T-cell (primary cell): ENCODE measurements around the gene FAT1. TPM values are rescaled to one million over a fixed set of nuclear protein-coding genes. Genes with fewer than 3 reads are reported as not detected.
"Not testable (repeated sequence)": the region's sequence is repeated elsewhere in the genome, so short reads cannot be mapped to it uniquely, and the experiment has no call there.

ENCODE experiments used
- ATAC-seq, 4 experiments: fragments of 200-7000 bp in 3 of 4; fragments of 150-1000 bp in 1 of 4; cut with Tn5 transposase; replicated peaks in 1 of 4; 1 replicate in 3 of 4; 2 replicates in 1 of 4; pipeline ENCODE4 v1.10.0; 2021; ENCODE audit warnings: moderate library complexity in 3 of 4, mild to moderate bottlenecking in 2 of 4, moderate number of reproducible peaks in 1 of 4
- CTCF ChIA-PET, 2 donors: fragments of 300-600 bp; sonication (Branson Sonifier 250); formaldehyde crosslinking; loops; one replicate each; lab custom pipeline; 2022; ENCODE audit warnings: antibody characterized with exemption in 2 of 2; lab: Charles Lee
- POLR2A ChIA-PET, 2 donors: fragments of 300-600 bp; sonication (Branson Sonifier 250); formaldehyde crosslinking; loops; one replicate each; lab custom pipeline; 2022; ENCODE audit warnings: antibody characterized with exemption in 2 of 2; lab: Charles Lee
- DNase-seq, 35 experiments: peaks; one replicate each; pipeline versions ENCODE4 v3.0.0 to v3.0.0-alpha.2; 2013 to 2023
- H3K27ac ChIP-seq: one replicate; pipeline ENCODE4 v1.5.1; 2013; ENCODE audit warnings: low read length
- H3K27me3 ChIP-seq, 2 experiments: replicated peaks in 1 of 2; 1 replicate in 1 of 2; 2 replicates in 1 of 2; pipeline versions ENCODE4 v1.6.1 to v1.7.0; 2013; ENCODE audit warnings: low read length in 1 of 2, mixed read lengths in 1 of 2; ENCODE audit not compliant: control insufficient read depth in 2 of 2, insufficient read depth in 2 of 2; ENCODE audit errors: extremely low read depth in 1 of 2
- H3K36me3 ChIP-seq, 2 donors: 1 replicate in 1 of 2; 2 replicates in 1 of 2; pipeline versions ENCODE4 v1.6.1 to v1.7.0; 2013; ENCODE audit warnings: low read length in 1 of 2; ENCODE audit not compliant: control insufficient read depth in 2 of 2, insufficient read depth in 1 of 2; ENCODE audit errors: extremely low read depth in 1 of 2
- H3K4me1 ChIP-seq, 2 experiments: 1 replicate in 1 of 2; 2 replicates in 1 of 2; pipeline versions ENCODE4 v1.6.1 to v1.7.0; 2013; ENCODE audit warnings: low read length in 2 of 2, mixed read lengths in 1 of 2; ENCODE audit not compliant: insufficient read depth in 2 of 2, control insufficient read depth in 1 of 2; ENCODE audit errors: extremely low read depth in 1 of 2
- H3K4me3 ChIP-seq, 2 donors: 1 replicate in 1 of 2; 2 replicates in 1 of 2; pipeline versions ENCODE4 v1.5.1 to v1.7.0; 2013; ENCODE audit warnings: mild to moderate bottlenecking in 2 of 2, low read length in 1 of 2, moderate library complexity in 1 of 2; ENCODE audit not compliant: control insufficient read depth in 1 of 2; ENCODE audit errors: extremely low read depth in 1 of 2
- H3K9me3 ChIP-seq: 2 replicates; pipeline ENCODE4 v1.7.0; 2013
- H3K27ac Mint-ChIP-seq, 2 donors: one replicate each; pipeline ENCODE4 v1.8.0; 2020 to 2021; ENCODE audit warnings: mild to moderate bottlenecking in 2 of 2, mixed read lengths in 2 of 2
- H3K27me3 Mint-ChIP-seq, 2 donors: one replicate each; pipeline ENCODE4 v1.8.0; 2021 to 2022; ENCODE audit warnings: mixed read lengths in 2 of 2
- H3K36me3 Mint-ChIP-seq: one replicate; pipeline ENCODE4 v1.8.0; 2021; ENCODE audit warnings: mixed read lengths
- H3K4me1 Mint-ChIP-seq, 3 donors: one replicate each; pipeline ENCODE4 v1.8.0; 2020 to 2022; ENCODE audit warnings: mixed read lengths in 3 of 3, mild to moderate bottlenecking in 1 of 3
- H3K4me3 Mint-ChIP-seq, 3 donors: one replicate each; pipeline ENCODE4 v1.8.0; 2020 to 2022; ENCODE audit warnings: mild to moderate bottlenecking in 3 of 3, mixed read lengths in 3 of 3, moderate library complexity in 3 of 3
- H3K9me3 Mint-ChIP-seq, 3 donors: one replicate each; pipeline ENCODE4 v1.8.0; 2020 to 2022; ENCODE audit warnings: mixed read lengths in 3 of 3
- WGBS: methylation state at CpG from one replicate; pipeline ENCODE4 v1.1.5; 2013; ENCODE audit warnings: missing lambda C conversion rate; ENCODE audit not compliant: insufficient coverage; 5-methylcytosine and 5-hydroxymethylcytosine counted together
- total RNA-seq, 35 experiments: library from RNA in 6 of 35; stranded (reverse) in 6 of 35; fragments of 120-200 nt in 1 of 35; gene quantifications; one replicate each; pipeline versions ENCODE4 v1.2.1 to v1.2.4 and lab custom pipeline; 2013 to 2026

The FAT1 gene
- total RNA-seq, 5 donors from 2014 or later (not counting 1 experiment from before 2014, with no cell fraction given), result 1.0 to 1.5 (median 1.5) TPM; not detected in 2

DNA sequence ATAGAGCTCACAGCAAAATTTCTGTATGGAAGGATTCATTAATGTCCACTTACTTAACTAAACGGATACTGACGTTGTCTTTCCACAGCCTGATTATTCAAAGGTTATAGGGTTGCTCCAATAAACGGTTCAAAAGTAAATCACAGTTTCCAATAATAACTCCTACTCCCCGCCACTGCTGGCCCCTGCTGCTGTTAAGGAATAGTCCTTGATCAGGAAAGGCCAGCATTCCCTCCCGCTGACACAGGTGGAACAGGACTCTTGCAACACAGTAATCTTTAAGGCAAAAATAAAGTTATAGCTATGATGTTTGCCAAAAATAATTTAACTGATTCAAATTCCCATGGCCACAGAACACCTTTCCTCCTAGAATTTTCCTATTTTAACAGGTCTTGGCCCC, 53.9 kb downstream of the FAT1 start:
- Mint-ChIP-seq H3K27ac (no peak overlapping the region), H3K4me3 (no peak overlapping the region), H3K36me3 (no peaks in the 10 kb centered on the region), H3K4me1 (no peaks in the 10 kb centered on the region), H3K27me3 (peaks cover 0 to 4% of the 10 kb centered on the region in 2 donors), H3K9me3 (no peaks in the 10 kb centered on the region)
- DNase-seq (no peak), ATAC-seq (no peak)
- Histone ChIP-seq H3K4me1 (no peaks in the 10 kb centered on the region), H3K27me3 (no peaks in the 10 kb centered on the region), H3K36me3 (no peaks in the 10 kb centered on the region), H3K9me3 (no peaks in the 10 kb centered on the region), H3K27ac (no peak overlapping the region), H3K4me3 (no peak overlapping the region)
- CTCF ChIA-PET, result no interaction called here
- POLR2A ChIA-PET, result interaction anchor here in 1 of 2 donors (0.7 kb wide), 1 partner anchor 701 kb away, joined by 3 read pairs; no protein-coding TSS in a partner anchor
- WGBS, result no CpG with 5 or more reads among the region's 5 CpGs

GRCh38 chr4:186669159-186669731, 54.4 kb downstream of the FAT1 start:
- Histone ChIP-seq H3K27ac (no peak overlapping the region), H3K36me3 (no peaks in the 10 kb centered on the region), H3K27me3 (no peaks in the 10 kb centered on the region), H3K9me3 (no peaks in the 10 kb centered on the region), H3K4me3 (no peak overlapping the region), H3K4me1 (no peaks in the 10 kb centered on the region)
- DNase-seq (no peak), ATAC-seq (no peak)
- Mint-ChIP-seq H3K27me3 (peaks cover 0 to 4% of the 10 kb centered on the region in 2 donors), H3K9me3 (no peaks in the 10 kb centered on the region), H3K4me1 (no peaks in the 10 kb centered on the region), H3K4me3 (no peak overlapping the region), H3K36me3 (no peaks in the 10 kb centered on the region), H3K27ac (no peak overlapping the region)
- ChIA-PET CTCF (no interaction called here), POLR2A (no interaction called here)
- WGBS, result 57% methylated on average over 15 of the region's 21 CpGs

GRCh38 chr4:186666750-186667149, 56.9 kb downstream of the FAT1 start:
- no peaks in the 10 kb centered on the region for H3K36me3 Mint-ChIP-seq
- H3K4me1 ChIP-seq, result no peaks in the 10 kb centered on the region
- no peak overlapping the region for H3K27ac ChIP-seq
- no peaks in the 10 kb centered on the region for H3K36me3 ChIP-seq
- H3K27me3 ChIP-seq, result no peaks in the 10 kb centered on the region
- H3K9me3 Mint-ChIP-seq, result no peaks in the 10 kb centered on the region
- H3K4me1 Mint-ChIP-seq, result no peaks in the 10 kb centered on the region
- ChIA-PET CTCF (no interaction called here), POLR2A (no interaction called here)
- DNase-seq (no peak), ATAC-seq (no peak)
- no peaks in the 10 kb centered on the region for H3K9me3 ChIP-seq
- H3K27ac Mint-ChIP-seq, result no peak overlapping the region
- no peak overlapping the region for H3K4me3 ChIP-seq
- peaks cover 0 to 4% of the 10 kb centered on the region in 2 donors for H3K27me3 Mint-ChIP-seq
- H3K4me3 Mint-ChIP-seq, result no peak overlapping the region
- WGBS, result 14% methylated on average over 1 of the region's 3 CpGs

GRCh38 chr4:186666252-186666651, 57.4 kb downstream of the FAT1 start:
- ChIA-PET CTCF (no interaction called here), POLR2A (no interaction called here)

DNA sequence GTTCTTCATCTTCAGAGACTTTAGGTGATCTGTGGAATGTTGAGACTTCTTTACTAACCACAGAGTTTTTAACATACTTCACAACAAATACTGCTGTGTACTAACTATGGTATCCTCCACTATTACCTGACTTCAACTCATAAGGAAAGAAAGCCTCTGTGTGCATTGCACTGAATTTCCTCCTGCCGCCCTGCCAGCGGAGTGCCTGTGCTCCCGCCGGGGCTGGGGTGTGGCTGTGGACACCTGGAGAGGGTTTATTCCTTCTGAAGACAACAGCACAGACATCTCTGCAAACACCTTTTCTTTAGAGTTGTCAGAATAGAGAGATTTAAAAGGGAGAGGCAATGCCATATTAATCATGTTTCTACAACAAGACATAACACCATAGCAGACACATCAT, 63.3 kb downstream of the FAT1 start:
- H3K27ac Mint-ChIP-seq, result no peak overlapping the region
- Histone ChIP-seq H3K9me3 (no peaks in the 10 kb centered on the region), H3K27ac (no peak overlapping the region), H3K4me1 (no peaks in the 10 kb centered on the region), H3K36me3 (no peaks in the 10 kb centered on the region), H3K27me3 (no peaks in the 10 kb centered on the region), H3K4me3 (no peak overlapping the region)
- CTCF ChIA-PET, result no interaction called here
- H3K9me3 Mint-ChIP-seq, result peaks cover 0 to 3% (median 0%) of the 10 kb centered on the region in 3 donors
- ATAC-seq (no peak), DNase-seq (no peak)
- H3K4me3 Mint-ChIP-seq, result no peak overlapping the region
- no peaks in the 10 kb centered on the region for H3K36me3 Mint-ChIP-seq
- POLR2A ChIA-PET, result no interaction called here
- no peaks in the 10 kb centered on the region for H3K4me1 Mint-ChIP-seq
- no CpG with 5 or more reads among the region's 4 CpGs for WGBS
- no peaks in the 10 kb centered on the region for H3K27me3 Mint-ChIP-seq

More at GRCh38 chr4:186666252-186666651, 57.4 kb downstream of the FAT1 start:
- H3K36me3 Mint-ChIP-seq, result no peaks in the 10 kb centered on the region
- H3K27ac Mint-ChIP-seq, result no peak overlapping the region
- no peaks in the 10 kb centered on the region for H3K9me3 Mint-ChIP-seq
- Histone ChIP-seq H3K9me3 (no peaks in the 10 kb centered on the region), H3K36me3 (no peaks in the 10 kb centered on the region), H3K27me3 (no peaks in the 10 kb centered on the region), H3K4me3 (no peak overlapping the region), H3K27ac (no peak overlapping the region), H3K4me1 (no peaks in the 10 kb centered on the region)
- H3K4me3 Mint-ChIP-seq, result no peak overlapping the region
- 73% methylated on average over 2 of the region's 4 CpGs for WGBS
- H3K27me3 Mint-ChIP-seq, result peaks cover 0 to 4% of the 10 kb centered on the region in 2 donors
- DNase-seq, result no peak
- ATAC-seq, result no peak
- no peaks in the 10 kb centered on the region for H3K4me1 Mint-ChIP-seq

DNA sequence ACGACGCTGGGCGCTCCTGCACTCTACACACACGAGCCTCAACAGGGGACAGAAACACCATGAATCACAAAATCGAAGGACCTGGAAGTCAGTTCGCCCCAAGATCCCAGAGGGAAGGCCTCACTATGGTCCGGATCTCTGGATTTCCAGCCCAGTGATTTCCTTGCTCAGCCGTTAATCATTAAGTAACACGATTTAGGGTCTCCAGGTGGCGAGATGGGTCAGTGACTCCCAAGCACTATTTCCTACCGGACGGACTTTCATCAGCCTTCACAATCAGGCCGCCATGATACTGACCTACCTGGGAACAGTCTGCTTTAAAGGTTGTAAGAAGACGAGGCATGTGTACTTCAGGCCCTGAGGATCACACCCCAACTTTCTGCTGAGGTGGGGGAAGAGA, 63.7 kb downstream of the FAT1 start:
- peaks cover 0 to 3% (median 0%) of the 10 kb centered on the region in 3 donors for H3K9me3 Mint-ChIP-seq
- H3K27me3 Mint-ChIP-seq, result no peaks in the 10 kb centered on the region
- Histone ChIP-seq H3K36me3 (no peaks in the 10 kb centered on the region), H3K9me3 (no peaks in the 10 kb centered on the region), H3K27me3 (no peaks in the 10 kb centered on the region), H3K27ac (no peak overlapping the region), H3K4me3 (no peak overlapping the region), H3K4me1 (no peaks in the 10 kb centered on the region)
- H3K4me3 Mint-ChIP-seq, result no peak overlapping the region
- no peaks in the 10 kb centered on the region for H3K4me1 Mint-ChIP-seq
- CTCF ChIA-PET, result no interaction called here
- DNase-seq (no peak), ATAC-seq (no peak)
- WGBS, result 67% methylated on average over 10 of the region's 14 CpGs
- H3K27ac Mint-ChIP-seq, result no peak overlapping the region
- POLR2A ChIA-PET, result no interaction called here
- no peaks in the 10 kb centered on the region for H3K36me3 Mint-ChIP-seq

DNA sequence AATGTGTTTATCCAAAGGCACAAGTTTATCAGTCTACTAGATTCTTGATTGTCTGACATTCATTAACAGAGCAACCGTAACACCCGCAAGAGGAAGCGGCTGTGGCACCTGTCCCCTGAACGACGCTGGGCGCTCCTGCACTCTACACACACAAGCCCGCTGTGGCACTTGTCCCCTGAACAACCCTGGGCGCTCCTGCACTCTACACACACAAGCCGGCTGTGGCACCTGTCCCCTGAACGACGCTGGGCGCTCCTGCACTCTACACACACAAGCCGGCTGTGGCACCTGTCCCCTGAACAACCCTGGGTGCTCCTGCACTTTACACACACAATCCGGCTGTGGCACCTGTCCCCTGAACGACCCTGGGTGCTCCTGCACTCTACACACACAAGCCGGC, 64.2 kb downstream of the FAT1 start:
- H3K9me3 Mint-ChIP-seq, H3K36me3 Mint-ChIP-seq, H3K27ac ChIP-seq, H3K4me1 Mint-ChIP-seq, H3K9me3 ChIP-seq, H3K4me1 ChIP-seq, H3K4me3 ChIP-seq, H3K27me3 ChIP-seq, H3K4me3 Mint-ChIP-seq, ATAC-seq, H3K27ac Mint-ChIP-seq, H3K27me3 Mint-ChIP-seq, CTCF ChIA-PET, H3K36me3 ChIP-seq, POLR2A ChIA-PET, DNase-seq: not testable (repeated sequence)
- 69% methylated on average over 14 of the region's 16 CpGs for WGBS
